OCI-LY1 (cell line): ENCODE data around the gene SYNGR4.
A peak's percentile ranks its signal among the peaks of the same experiment; 100 is the strongest.

Experiments used
- H2AFZ ChIP-seq: fragments of 200-600 bp; sonication (generic), shearing (Covaris generic); 2 replicates; pipeline ENCODE4 v1.6.0; 2014; ENCODE audit warnings: antibody characterized with exemption, mild to moderate bottlenecking, low read length
- H3F3A ChIP-seq: fragments of 200-600 bp; sonication (generic), shearing (Covaris generic); 2 replicates; pipeline ENCODE4 v1.6.0; 2014; ENCODE audit warnings: mild to moderate bottlenecking, antibody characterized with exemption, low read length, moderate library complexity; ENCODE audit not compliant: insufficient read depth
- H3K27ac ChIP-seq: fragments of 200-600 bp; sonication (generic); 2 replicates; pipeline ENCODE4 v1.5.1; 2014; ENCODE audit warnings: low read length, mixed run types, mild to moderate bottlenecking, low read depth; ENCODE audit not compliant: poor library complexity, severe bottlenecking
- H3K27me3 ChIP-seq: fragments of 200-600 bp; sonication (generic); 2 replicates; pipeline ENCODE4 v1.6.0; 2014; ENCODE audit warnings: antibody characterized with exemption, mild to moderate bottlenecking, low read length, moderate library complexity; ENCODE audit not compliant: insufficient read depth
- H3K36me3 ChIP-seq: fragments of 200-600 bp; sonication (generic); 2 replicates; pipeline ENCODE4 v1.6.1; 2014; ENCODE audit warnings: mild to moderate bottlenecking, antibody characterized with exemption, low read length, moderate library complexity, mixed read lengths; ENCODE audit not compliant: insufficient read depth
- H3K4me1 ChIP-seq: fragments of 200-600 bp; sonication (generic); 2 replicates; pipeline ENCODE4 v1.5.1; 2014; ENCODE audit warnings: mild to moderate bottlenecking, low read length, moderate library complexity; ENCODE audit not compliant: insufficient read depth, severe bottlenecking
- H3K4me2 ChIP-seq: fragments of 200-600 bp; sonication (generic), shearing (Covaris generic); 2 replicates; pipeline ENCODE4 v1.6.1; 2014; ENCODE audit warnings: low read length
- H3K4me3 ChIP-seq: fragments of 200-600 bp; sonication (generic); 2 replicates; pipeline ENCODE4 v1.5.1; 2014; ENCODE audit warnings: low read length, low read depth, mild to moderate bottlenecking, mixed read lengths; ENCODE audit not compliant: poor library complexity, severe bottlenecking
- H3K79me2 ChIP-seq: fragments of 200-600 bp; shearing (Covaris generic); 2 replicates; pipeline ENCODE4 v1.6.1; 2016; ENCODE audit warnings: mixed run types, low read length, mixed read lengths; ENCODE audit not compliant: insufficient read depth
- H3K9ac ChIP-seq: fragments of 200-600 bp; sonication (generic), shearing (Covaris generic); 2 replicates; pipeline ENCODE4 v1.6.1; 2014; ENCODE audit warnings: mild to moderate bottlenecking, low read length, mixed read lengths
- H3K9me2 ChIP-seq: fragments of 200-600 bp; sonication (generic), shearing (Covaris generic); 2 replicates; pipeline ENCODE4 v1.6.1; 2014; ENCODE audit warnings: low read depth, mild to moderate bottlenecking, low read length, mixed read lengths
- H3K9me3 ChIP-seq: fragments of 200-600 bp; shearing (Covaris generic); 2 replicates; pipeline ENCODE4 v1.6.1; 2014; ENCODE audit warnings: low read length, mixed read lengths
- H4K20me1 ChIP-seq: fragments of 200-600 bp; sonication (generic), shearing (Covaris generic); 2 replicates; pipeline ENCODE4 v1.6.0; 2016; ENCODE audit warnings: mild to moderate bottlenecking, low read length; ENCODE audit not compliant: insufficient read depth
- EZH2 ChIP-seq: fragments of 200-600 bp; sonication (generic), shearing (Covaris generic); IDR thresholded peaks from 2 replicates; pipeline ENCODE4 v1.8.0; 2017; ENCODE audit warnings: borderline replicate concordance, mixed run types, mild to moderate bottlenecking, antibody characterized with exemption, low read length, moderate library complexity, mixed read lengths
- TF ChIP-seq, protein P1 (sequence below): fragments of 200-600 bp; sonication (generic), shearing (Covaris generic); IDR thresholded peaks from 2 replicates; pipeline ENCODE4 v1.5.1; 2017; ENCODE audit warnings: mild to moderate bottlenecking, antibody characterized with exemption, low read length, moderate library complexity, mixed read lengths

The SYNGR4 gene

DNA sequence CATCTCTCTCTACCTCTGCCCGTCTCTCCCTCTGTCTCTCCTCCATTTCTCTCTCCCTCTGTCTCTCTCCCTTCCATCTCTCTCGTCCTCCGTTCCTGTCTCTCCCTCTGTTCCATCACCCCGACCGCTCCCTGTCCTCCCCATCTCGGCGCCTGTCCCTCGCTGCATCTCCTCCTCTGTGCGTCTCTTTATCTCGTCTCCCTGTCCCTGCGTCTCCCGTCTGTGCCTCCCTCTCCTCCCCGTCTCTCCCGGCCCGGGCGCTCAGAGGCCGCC is 33.9 kb downstream of the SYNGR4 start:
- Histone ChIP-seq H3K79me2 (no peaks in the 10 kb centered on the region), H3K27ac (no peak overlapping the region), H3K36me3 (no peaks in the 10 kb centered on the region), H3K4me3 (peak overlapping the region; percentile 62), H3K9ac (peak overlapping the region; percentile 70), H4K20me1 (no peaks in the 10 kb centered on the region), H3K4me2 (peak overlapping the region; percentile 95), H2AFZ (no peak overlapping the region), H3K9me2 (no peaks in the 10 kb centered on the region), H3F3A (0 out of 2 replicates have a peak, but pooled peaks cover 4% of the 10 kb centered on the region), H3K27me3 (peaks cover 8% of the 10 kb centered on the region; the same call in 1 of the 2 replicates), H3K4me1 (peaks cover 19% of the 10 kb centered on the region), H3K9me3 (no peaks in the 10 kb centered on the region)
- TF ChIP-seq, protein P1, sequence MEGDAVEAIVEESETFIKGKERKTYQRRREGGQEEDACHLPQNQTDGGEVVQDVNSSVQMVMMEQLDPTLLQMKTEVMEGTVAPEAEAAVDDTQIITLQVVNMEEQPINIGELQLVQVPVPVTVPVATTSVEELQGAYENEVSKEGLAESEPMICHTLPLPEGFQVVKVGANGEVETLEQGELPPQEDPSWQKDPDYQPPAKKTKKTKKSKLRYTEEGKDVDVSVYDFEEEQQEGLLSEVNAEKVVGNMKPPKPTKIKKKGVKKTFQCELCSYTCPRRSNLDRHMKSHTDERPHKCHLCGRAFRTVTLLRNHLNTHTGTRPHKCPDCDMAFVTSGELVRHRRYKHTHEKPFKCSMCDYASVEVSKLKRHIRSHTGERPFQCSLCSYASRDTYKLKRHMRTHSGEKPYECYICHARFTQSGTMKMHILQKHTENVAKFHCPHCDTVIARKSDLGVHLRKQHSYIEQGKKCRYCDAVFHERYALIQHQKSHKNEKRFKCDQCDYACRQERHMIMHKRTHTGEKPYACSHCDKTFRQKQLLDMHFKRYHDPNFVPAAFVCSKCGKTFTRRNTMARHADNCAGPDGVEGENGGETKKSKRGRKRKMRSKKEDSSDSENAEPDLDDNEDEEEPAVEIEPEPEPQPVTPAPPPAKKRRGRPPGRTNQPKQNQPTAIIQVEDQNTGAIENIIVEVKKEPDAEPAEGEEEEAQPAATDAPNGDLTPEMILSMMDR: no peak
- TF ChIP-seq EZH2: no peak

DNA sequence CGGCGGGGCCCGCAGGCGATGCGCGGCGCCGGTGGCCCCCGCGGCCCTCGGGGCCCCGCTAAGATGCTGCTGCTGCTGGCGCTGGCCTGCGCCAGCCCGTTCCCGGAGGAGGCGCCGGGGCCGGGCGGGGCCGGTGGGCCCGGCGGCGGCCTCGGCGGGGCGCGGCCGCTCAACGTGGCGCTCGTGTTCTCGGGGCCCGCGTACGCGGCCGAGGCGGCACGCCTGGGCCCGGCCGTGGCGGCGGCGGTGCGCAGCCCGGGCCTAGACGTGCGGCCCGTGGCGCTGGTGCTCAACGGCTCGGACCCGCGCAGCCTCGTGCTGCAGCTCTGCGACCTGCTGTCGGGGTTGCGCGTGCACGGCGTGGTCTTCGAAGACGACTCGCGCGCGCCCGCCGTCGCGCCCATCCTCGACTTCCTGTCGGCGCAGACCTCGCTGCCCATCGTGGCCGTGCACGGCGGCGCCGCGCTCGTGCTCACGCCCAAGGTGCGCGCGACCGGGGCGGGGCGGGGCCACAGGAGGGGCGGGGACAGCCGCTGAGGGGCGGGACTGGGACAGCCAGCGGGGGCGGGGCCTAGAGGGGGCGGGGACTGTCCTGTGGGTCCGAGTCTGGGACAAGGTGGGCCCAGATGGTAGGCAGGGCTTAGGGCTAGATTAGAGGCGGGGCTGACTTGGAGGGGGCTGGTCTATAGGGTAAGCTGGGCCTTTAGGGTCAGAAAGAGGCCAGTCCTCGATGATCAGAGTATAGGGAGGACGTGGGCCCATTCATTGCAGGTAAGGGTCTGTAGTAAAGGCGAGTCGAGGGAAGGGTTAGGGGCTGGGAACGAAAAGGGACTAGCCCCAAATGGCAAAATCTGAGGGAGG is 34.4 kb downstream of the SYNGR4 start:
- peak overlapping the region; percentile 70 for H3K9ac ChIP-seq
- no peaks in the 10 kb centered on the region for H3K9me2 ChIP-seq
- 0 out of 2 replicates have a peak, but pooled peaks cover 4% of the 10 kb centered on the region for H3F3A ChIP-seq
- peak overlapping the region; percentile 95 for H3K4me2 ChIP-seq
- no peaks in the 10 kb centered on the region for H3K36me3 ChIP-seq
- H3K4me3 ChIP-seq: peak overlapping the region; percentile 62
- H3K79me2 ChIP-seq: no peaks in the 10 kb centered on the region
- no peak overlapping the region for H2AFZ ChIP-seq
- no peak for TF ChIP-seq EZH2
- TF ChIP-seq, protein P1: no peak
- peaks cover 21% of the 10 kb centered on the region for H3K4me1 ChIP-seq
- H3K27ac ChIP-seq: peak overlapping the region; percentile 54
- H4K20me1 ChIP-seq: no peaks in the 10 kb centered on the region
- no peaks in the 10 kb centered on the region for H3K9me3 ChIP-seq
- H3K27me3 ChIP-seq: peaks cover 8% of the 10 kb centered on the region; the same call in 1 of the 2 replicates

DNA sequence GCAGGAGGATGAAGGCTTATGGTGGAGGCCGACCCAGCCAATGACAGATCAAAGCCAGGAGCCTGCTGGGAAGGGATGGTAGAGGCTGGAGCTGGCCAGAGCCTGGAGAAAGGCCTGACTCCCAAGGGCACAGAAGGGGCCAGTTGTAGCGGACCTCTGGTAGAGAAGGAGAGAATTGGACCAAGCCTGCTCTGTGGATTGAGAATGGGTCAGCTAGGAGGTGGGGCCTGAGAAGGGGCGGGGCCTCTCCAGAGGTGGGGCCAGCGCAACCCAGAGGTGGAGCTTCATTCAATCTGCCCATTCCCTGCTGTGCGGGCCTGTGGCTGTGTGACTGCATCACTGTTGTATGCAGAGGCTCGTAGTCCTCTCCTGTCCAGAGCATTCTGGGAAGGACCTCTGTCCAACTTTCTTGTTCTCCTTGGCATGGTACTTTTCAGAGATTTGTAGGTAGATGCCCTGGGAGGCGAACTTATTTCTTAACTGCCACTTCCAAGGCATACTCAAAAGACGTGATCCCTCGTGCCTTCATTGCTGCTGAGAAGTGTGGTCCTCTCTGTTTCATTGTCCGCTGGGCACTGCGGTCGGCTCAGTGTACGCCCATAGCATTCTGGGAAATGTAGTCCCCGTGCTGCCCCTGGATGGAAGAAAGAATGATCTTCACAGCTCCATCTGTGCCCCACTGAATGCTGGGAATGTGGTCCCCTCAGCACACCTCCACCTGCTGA is 36.0 kb downstream of the SYNGR4 start:
- no peaks in the 10 kb centered on the region for H3K9me2 ChIP-seq
- no peak overlapping the region for H3K9ac ChIP-seq
- peaks cover 23% of the 10 kb centered on the region for H3K4me1 ChIP-seq
- peak overlapping the region; percentile 70 for H3K4me2 ChIP-seq
- TF ChIP-seq, protein P1: no peak
- no peak for TF ChIP-seq EZH2
- H3K9me3 ChIP-seq: no peaks in the 10 kb centered on the region
- no peaks in the 10 kb centered on the region for H3K36me3 ChIP-seq
- peaks cover 8% of the 10 kb centered on the region; the same call in 1 of the 2 replicates for H3K27me3 ChIP-seq
- no peaks in the 10 kb centered on the region for H3K79me2 ChIP-seq
- H4K20me1 ChIP-seq: no peaks in the 10 kb centered on the region
- no peak overlapping the region for H2AFZ ChIP-seq
- 0 out of 2 replicates have a peak, but pooled peaks cover 4% of the 10 kb centered on the region for H3F3A ChIP-seq
- no peak overlapping the region for H3K27ac ChIP-seq
- peak overlapping the region; percentile 45 for H3K4me3 ChIP-seq
